ENCODE results near the gene PTPRU. TPM values are rescaled to one million over a fixed set of nuclear protein-coding genes. Genes with fewer than 3 reads are reported as not detected.
A peak's percentile ranks its signal among the peaks of the same experiment; 100 is the strongest.
"Not testable (repeated sequence)": the region's sequence is repeated elsewhere in the genome, so short reads cannot be mapped to it uniquely, and the experiment has no call there.

Gene PTPRU
- total RNA-seq, 2 donors from 2014 or later, result 13.6 to 18.2 TPM

DNA sequence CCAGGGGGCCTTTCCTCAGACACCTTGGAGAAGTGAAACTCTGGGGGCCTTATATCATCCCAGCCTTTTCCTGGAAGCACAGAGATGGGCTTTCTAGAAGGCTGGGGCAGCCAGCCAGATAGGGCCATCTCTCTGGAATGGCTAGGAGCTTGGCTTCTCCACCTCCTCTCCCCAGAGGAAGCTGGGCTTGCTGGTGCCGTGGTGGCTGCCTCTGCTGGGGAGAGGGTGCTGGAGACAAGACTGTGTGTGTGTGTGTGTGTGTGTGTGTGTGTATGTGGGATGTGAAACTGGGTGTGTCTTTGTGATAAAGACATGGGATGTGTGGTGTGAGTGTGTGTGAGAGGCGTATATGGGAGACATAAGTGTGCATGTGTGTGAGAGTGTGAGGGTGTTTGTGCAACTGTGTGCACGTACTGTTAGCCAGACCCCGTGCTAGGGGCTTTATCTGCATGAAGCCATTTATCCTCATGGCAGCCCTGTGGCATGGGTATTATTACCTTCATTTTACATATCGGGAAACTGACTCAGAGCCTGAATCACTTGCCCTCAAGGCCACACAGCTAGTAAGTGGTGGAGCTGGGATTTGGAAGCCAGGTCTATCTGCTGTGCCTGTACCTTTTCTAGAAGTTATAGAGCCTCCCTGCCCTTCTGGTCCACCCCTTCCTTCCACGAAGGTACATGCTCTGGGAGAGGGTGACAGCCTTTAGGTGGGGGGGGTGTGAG is 44.2 kb downstream of the PTPRU start:
- DNase-seq, result no peak
- no peak for ATAC-seq
- intact Hi-C loops (cut with DNase I), result no loop called here

GRCh38 chr1:29281571-29281970 is 45.2 kb downstream of the PTPRU start:
- ATAC-seq (no peak), DNase-seq (no peak)
- intact Hi-C loops (cut with DNase I), result no loop called here

GRCh38 chr1:29282135-29282923 is 46.0 kb downstream of the PTPRU start:
- DNase-seq (no peak), ATAC-seq (no peak)
- intact Hi-C loops (cut with DNase I), result no loop called here

DNA sequence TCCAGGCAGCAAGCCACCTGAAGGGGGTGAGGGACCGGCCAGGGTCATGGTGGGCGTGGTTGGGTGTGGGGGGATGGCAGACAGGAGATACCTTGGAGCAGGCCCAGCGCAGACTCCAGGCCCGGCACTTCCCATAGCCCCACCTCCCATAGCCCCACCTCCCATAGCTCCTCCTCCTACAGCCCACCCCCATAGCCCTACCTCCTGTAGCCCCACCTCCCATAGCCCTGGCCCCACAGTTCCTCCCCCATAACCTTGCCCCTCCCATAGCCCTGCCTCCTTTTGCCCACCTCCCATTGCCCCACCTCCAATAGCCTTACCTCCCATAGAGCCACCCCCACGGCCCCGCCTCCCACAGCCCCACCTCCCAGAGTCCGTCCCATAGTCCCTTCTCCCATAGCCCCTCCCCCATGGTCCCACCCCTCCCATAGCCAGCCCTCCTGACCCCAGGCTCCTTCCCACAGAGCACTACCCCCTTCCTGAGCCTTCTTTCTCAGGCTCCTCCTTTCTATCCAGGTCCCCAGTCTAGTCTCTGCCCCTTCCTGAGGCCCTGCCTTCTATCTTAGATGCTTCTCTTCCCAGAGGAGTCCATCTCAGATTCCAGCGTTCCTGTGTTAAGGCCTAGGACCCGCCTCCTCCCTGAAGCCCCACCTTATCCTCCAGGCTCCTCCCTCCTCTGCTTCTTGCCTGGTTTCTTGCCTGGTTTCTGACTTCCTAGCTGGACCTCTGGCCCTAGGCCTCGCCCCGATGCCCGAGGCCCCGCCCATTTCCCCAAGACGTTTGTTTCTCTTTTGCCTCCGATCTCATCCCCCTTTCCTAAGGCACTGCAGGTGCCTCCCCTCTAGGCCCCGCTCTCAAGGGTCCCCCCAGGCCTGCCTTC is 46.8 kb downstream of the PTPRU start:
- intact Hi-C loops (cut with DNase I), result no loop called here

GRCh38 chr1:29283804-29284195 is 47.5 kb downstream of the PTPRU start:
- DNase-seq (no peak), ATAC-seq (no peak)
- intact Hi-C loops (cut with DNase I), result no loop called here

More for the DNA sequence above, 46.8 kb downstream of the PTPRU start:
- ATAC-seq, result peak; percentile 53 to 76
- DNase-seq, result no peak

GRCh38 chr1:29284286-29284960 is 48.1 kb downstream of the PTPRU start:
- no peak for ATAC-seq
- intact Hi-C loops (cut with DNase I), result no loop called here
- DNase-seq, result no peak

DNA sequence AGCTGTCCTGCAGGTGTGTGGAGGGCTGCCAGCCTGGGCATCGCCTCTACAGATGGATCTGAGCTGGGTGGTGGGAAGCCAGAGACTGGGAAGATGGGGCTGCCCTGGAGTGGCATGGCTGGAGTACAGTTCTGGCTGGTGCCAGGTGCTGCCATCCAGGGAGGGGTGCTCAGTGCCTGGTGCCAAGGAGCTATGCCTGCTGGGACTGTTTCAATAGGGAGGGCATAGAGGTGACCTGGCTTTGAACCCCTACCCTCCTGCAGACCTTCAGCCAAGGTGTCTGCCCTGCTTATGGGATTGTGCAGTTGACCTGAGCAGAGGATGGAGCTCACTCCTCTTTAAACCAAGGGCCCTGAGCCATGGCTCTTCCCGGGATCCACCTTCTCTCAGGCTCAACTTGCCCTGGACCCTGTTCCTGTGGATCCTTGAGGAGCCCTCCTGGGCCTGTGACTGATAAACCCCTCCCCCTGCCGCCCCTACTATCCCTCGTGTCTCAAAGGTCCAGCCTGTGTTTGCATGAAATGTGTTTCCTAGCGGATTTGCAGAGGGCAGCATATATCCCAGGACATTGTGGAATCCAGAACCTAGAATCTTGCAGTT is 48.7 kb downstream of the PTPRU start:
- no peak for DNase-seq
- intact Hi-C loops (cut with DNase I), result no loop called here
- no peak for ATAC-seq

GRCh38 chr1:29285771-29286170 is 49.4 kb downstream of the PTPRU start:
- intact Hi-C loops (cut with DNase I), result no loop called here
- no peak for ATAC-seq
- no peak for DNase-seq

DNA sequence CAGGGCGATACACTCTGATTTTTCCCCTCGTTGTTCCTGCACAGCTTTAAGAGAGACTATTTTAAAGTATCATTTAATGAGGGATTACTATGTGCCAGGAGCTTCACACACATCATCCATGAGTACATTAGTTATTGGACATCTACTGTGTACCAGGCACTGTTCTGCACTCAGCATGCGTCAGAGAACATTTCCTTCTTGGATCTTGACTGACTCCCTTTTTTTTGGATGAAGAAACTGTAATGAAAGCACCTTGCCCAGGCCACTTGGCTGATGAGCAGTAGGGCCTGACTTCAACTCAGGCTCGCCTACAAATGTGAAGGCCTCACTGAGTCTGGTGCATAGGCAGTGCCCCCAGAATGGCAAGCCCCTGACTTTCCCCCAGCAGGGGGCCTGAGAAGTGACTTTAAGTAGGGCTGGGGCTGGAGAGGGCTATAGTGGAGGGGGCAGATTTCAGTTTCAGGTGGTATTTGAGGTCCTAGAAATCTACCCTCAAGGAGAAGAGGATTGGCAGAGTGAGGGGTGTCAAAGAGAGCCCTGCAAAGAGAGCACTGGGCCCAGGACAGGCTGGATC is 50.0 kb downstream of the PTPRU start:
- intact Hi-C loops (cut with DNase I), result no loop called here
- ATAC-seq, result no peak
- no peak for DNase-seq

DNA sequence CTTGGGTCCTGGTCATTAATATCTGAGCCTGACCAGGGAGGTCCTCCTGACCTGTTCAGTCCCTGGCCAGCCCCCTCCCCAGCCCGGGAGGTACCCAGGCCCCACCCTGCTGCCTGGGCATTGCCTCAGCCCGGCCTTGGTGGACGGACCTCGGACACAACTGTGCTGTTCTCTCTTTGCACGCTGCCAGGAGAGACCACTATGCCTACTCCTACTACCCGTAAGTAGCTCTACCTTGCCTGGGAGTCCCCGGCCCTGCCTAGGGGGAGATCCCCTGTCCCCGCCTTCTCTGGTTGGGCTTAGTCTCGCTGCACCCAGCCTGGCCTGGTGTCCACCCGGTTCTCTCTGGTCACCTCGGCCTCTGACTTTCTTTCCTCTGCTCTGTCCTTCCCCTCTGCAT is 53.2 kb downstream of the PTPRU start:
- intact Hi-C loops (cut with DNase I), result no loop called here
- DNase-seq (no peak), ATAC-seq (no peak)

DNA sequence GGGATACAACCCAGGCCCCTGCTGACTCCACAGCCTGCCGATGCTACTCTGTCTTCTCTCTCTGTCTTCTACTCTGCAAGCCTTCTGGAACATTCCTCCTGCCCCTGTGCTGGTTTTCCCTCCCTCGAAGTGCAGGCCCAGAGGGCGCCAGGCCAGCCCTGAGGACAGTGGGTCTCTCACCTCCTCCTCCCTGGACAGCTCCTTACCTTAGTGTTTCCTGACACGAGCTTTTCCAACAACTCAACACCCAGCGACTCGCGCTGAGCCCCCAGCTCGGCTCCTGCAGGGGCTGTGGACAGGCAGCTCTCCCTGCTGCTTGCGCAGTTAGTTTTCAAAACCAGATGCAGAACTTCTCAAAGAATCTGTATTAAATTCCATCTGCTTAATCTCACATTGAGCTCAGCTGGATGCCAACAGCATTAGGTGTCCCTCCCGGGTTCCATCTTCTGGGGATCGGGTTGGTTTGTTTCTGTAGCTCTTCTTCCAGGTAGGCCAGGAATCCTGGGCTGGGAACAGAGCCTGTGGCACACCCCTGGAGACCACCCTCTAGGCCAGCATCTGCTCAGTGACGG is 54.2 kb downstream of the PTPRU start:
- no peak for DNase-seq
- ATAC-seq, result no peak
- intact Hi-C loops (cut with DNase I), result no loop called here

GRCh38 chr1:29291756-29292155 is 55.4 kb downstream of the PTPRU start:
- ATAC-seq, result no peak
- intact Hi-C loops (cut with DNase I), result no loop called here
- DNase-seq, result no peak

DNA sequence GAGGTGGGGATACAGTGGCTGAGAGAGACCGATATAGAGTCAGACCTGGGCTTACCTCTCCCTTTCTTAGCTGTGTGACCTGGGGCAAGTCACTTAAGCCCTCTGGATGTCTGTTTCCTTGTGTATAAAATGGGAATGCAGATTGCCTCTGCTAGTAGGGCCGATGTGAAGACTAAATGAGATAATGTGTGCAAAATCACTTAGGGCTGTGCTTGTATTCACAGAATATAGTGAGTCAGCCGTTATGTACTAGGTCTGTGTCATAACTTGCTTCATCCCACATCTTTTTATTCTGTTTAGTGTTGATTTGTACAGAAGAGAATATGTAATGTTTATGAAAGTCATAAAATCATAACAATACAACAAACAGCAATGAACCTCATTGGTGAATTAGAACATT is 56.0 kb downstream of the PTPRU start:
- intact Hi-C loops (cut with DNase I), result no loop called here
- DNase-seq (no peak), ATAC-seq (no peak)

DNA sequence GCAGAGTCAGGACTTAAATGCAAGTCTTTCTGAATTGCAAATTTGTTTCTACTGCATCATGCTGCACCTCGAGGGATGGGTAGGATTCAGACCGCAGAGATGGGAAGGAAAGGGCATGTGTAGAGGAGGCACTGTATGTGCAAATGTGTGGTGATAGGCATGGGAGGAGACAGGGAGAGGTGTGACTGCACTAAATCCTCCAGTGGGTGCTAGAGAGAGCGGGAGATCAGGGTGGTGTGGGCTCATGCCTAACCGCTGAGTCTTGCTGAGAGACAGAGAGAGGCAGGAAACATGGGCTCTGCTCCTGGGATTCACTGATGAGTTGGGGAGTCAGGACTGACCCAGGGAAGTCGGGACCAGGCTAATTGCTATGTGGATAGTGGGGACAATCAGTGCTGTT is 61.1 kb downstream of the PTPRU start:
- ATAC-seq (no peak), DNase-seq (no peak)
- intact Hi-C loops (cut with DNase I), result no loop called here

- DNase-seq, result no peak
- intact Hi-C loops (cut with DNase I), result no loop called here
- ATAC-seq, result peak in 1 of 2 donors; percentile 29
Measured at GRCh38 chr1:29298246-29298645, 61.9 kb downstream of the PTPRU start.

- ATAC-seq, result peak in 1 of 2 donors; percentile 16
- no peak for DNase-seq
- intact Hi-C loops (cut with DNase I), result no loop called here
Measured at GRCh38 chr1:29299446-29299845, 63.1 kb downstream of the PTPRU start.

- ATAC-seq; intact Hi-C loops (cut with DNase I); DNase-seq: not testable (repeated sequence)
Measured at GRCh38 chr1:29301732-29302131, 65.4 kb downstream of the PTPRU start.

All from left cardiac atrium (tissue), 4 donors.